HG02678 (cell line): ENCODE data around the gene DOHH.
"Not testable (repeated sequence)": the region's sequence is repeated elsewhere in the genome, so short reads cannot be mapped to it uniquely, and the experiment has no call there.

Experiments
- ATAC-seq: cut with Tn5 transposase; IDR thresholded peaks from one replicate; pipeline ENCODE4 v1.9.1; 2021; ENCODE audit warnings: mild to moderate bottlenecking, moderate library complexity; ENCODE audit not compliant: unreplicated experiment

DOHH gene

GRCh38 chr19:3462991-3463713, 37.3 kb downstream of the DOHH start:
- no peak for ATAC-seq

- no peak for ATAC-seq
Measured at GRCh38 chr19:3459965-3460582, 40.4 kb downstream of the DOHH start.

- no peak for ATAC-seq
Measured at GRCh38 chr19:3459089-3459881, 41.2 kb downstream of the DOHH start.

DNA sequence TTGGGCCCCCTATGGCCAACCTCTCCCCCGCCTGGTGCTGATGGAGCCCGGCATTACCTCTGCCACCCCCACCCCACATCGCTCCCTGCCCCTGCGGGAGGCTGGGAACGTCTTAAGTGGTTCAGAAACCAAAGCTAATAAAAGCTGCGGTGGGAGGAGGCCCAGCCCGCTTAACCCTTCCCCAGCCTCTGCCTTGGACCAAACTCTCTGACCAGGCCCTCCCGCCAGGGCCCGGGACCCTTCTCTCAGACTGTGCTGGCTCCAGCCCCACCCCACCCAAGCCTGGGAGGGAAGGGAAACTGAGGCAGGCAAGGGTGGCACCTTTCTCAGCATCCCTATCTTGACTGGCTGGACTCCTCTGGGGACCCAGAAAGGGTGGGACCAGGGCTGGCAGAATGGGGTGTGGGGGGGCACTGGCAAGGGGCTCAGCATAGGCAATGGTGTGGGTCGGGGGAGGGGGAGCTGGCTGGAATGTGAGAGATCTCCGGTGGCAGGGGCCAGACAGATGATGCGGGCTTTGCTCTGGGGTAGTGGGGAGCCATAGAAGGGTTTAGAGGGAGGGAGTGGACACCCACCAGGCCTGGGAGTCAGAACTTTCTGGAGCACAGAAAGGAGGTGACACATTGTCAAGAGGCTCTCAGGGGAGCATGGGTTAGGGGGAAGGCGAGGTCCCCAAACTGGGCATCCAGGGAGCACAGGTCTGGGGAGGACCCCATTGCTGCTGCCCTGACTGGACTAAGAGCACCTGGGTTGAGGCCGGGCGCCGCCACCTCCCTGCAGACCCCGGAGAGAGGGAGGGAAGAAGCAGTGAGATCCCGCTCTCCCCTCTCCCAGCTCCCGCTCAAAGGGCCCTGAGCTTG, 42.0 kb downstream of the DOHH start:
- ATAC-seq = no peak

DNA sequence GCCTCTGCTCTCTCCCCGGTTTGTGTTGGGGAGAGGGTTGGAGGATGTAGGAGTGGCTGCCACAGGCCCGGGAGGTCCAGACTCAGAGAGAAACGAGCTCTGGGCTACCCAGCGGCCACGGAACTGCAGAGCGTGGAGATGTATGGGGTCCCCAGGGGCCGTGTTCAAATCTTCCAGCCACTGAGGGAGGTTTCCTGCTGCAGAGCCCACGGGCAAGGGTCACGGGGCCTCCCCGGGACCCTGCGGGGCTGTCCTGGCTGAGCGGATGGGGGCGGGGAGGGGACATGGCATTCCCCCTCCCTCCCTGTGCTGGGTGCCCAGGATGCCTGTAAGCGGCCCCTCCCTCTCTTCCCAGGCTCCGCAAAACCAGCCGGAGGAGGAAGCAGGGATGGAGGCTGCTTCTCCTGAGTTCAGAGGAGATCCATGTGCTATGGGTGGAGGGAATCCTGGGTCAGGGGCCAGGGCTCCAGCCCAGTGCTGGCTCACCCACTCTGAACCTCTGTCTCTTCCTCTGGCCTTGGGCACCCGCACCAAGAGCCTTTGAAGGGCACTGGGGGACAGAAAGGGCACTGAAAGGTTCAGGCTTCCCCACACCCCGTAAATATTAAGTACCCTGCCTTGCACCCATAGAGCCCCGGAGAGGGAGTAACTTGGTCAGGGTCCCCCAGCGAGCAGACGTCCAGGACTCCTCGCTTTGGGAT, 42.8 kb downstream of the DOHH start:
- ATAC-seq = no peak

DNA sequence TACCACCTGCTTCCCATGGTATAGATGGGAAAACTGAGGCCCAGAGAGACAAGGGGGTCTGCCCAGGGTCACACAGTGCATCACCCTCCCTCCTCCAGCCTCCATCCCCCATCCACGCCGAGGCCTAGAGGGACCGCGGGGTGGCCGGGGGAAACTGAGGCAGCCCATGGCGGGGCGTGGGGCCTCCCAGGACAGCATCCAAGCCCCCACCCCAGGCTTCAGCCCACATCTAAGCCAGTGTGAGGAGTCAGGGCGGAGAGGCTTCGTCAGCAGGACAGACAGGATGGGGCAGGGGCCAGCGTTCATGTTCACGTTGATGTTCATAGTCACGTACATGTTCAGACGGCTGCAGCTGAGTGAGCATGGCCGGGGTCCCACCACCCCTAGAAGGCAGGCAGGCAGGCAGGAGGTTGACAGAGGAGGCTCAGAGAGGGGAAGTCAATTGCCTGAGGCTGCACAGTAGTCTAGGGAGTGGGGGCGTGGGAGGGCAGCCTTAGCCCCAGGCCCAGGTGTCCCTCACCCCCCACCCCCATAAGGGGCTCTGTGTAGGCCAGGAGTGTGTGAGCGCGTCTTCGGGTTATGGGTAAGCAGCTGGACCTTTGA, 43.4 kb downstream of the DOHH start:
- ATAC-seq = no peak

GRCh38 chr19:3455960-3456601, 44.4 kb downstream of the DOHH start:
- no peak for ATAC-seq

DNA sequence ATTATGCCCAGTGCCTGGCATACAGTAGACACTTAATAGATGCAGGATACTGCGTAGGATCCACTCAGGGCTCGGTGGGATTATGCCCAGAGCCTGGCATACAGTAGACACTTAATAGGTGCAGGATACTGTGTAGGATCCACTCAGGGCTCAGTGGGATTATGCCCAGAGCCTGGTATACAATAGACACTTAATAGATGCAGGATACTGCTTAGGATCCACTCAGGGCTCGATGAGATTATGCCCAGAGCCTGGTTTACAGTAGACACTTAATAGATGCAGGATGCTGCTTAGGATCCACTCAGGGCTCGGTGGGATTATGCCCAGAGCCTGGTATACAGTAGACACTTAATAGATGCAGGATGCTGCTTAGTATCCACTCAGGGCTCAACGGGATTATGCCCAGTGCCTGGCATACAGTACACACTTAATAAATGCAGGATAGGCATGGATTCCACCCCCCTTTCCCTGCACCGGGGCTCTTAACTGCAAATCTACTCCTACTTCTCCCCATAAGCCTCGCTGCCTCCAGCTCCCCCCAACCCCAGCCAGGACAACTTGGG, 45.0 kb downstream of the DOHH start:
- no peak for ATAC-seq

DNA sequence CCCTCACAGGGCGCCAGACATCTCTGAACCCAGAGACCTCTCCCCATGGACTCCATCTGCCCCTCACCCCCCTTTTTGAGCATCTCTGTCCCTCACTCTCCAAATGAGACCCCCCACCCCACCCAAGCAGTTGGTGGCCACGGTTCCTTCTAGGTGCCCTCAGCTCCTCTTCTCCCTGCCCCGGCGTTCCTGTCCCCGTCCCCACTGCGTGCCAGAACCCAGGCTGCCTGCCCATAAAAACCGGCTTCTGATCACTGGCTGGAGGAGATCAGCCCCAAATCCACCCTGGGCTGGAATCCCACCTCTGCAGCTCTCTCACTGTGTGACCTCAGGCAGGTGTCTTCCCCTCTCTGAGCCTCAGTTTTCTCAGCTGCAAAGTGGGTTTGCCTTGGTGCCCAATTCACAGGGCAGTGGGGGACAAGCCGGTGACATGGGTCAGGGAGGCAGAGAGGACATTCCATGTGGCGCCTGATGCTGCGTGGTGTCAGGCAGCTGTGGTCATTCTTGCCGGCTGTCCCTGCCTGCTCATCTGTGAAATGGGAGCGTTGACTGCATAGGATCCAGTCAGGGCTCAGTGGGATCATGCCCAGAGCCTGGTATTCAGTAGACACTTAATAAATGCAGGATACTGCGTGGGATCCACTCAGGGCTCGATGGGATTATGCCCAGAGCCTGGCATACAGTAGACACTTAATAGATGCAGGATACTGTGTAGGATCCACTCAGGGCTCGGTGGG, 45.6 kb downstream of the DOHH start:
- ATAC-seq = no peak

DNA sequence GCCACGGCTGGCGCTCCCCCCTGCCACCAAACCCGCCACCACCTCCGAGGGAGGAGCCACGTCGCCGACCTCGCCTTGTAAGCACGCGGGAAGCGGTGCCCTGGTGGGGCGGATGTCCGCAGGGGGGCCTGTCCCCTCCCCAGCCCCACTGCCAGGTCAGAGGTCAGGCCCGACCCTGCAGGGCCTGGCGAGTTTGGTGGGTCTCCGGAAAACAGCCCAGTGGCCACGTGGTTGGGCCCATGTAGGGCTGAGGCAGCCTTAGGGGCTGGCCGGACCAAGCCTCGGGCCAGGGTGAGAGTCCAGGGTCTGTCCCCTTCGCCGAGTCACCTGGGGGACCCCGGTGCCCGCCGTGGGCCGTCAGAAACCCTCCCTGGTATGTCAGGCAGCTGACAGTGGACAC, 46.6 kb downstream of the DOHH start:
- ATAC-seq = no peak

- ATAC-seq = not testable (repeated sequence)
Measured at GRCh38 chr19:3452942-3453214, 47.6 kb downstream of the DOHH start.

DNA sequence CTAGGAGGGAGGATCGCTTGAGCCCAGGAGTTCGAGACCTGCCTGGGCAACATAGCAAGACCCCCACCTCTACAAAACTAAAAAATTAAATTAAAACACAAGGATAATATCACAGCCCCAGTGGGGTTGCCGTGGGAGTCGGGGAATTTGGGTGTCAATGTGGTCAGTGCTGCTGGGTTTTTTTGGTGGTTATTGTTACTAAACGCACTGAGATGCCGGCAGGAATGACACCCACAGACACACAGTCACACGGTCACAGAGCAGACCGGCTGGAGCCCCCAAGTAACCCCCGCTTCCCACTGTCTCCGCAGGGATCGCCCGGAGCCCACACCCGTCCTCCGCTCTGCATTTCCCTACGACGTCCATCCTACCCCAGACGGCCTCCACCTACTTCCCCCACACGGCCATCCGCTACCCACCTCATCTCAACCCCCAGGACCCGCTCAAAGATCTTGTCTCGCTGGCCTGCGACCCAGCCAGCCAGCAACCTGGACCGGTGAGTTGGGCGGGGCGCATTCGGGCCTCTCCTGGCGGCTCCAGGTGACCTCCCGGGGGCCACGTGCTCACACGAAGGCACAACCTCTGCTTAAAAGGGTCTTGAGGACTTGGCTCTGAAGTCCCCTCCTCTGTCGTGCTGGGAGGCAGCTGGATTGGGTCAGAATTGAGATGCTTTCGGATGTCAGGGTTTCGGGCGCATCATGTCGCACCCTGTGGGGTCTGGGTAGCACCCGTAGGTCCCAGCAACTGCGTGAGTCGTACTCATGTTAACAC, 48.1 kb downstream of the DOHH start:
- ATAC-seq = no peak

- no peak for ATAC-seq
Measured at GRCh38 chr19:3451451-3451866, 49.0 kb downstream of the DOHH start.

DNA sequence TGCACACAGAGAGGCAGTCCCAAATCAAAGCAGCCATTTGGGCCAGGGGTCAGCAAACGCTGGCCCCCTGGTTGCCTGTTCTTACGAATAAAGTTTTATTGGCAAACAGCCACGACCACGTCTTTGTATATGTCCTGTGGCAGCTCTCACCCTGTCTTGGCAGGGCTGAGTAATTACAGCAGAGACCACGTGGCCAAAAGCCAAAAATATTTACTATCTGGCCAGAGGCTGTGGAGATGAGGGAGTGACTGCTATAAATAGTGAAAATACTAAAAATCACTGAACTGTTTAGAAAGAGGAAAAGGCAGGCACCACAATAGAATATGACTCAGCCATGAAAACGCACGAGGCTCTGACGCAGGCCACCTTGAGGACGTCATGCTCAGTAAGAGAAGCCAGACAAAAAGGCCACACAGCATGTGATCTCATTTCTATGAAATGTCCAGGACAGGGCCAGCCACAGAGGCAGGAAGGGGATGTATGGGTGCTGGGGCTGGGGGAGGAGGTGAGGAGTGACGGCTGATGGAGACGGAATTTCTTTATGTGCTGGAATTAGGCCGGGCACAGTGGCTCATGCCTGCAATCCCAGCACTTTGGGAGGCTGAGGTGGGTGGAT, 49.6 kb downstream of the DOHH start:
- no peak for ATAC-seq

- ATAC-seq = no peak
Measured at GRCh38 chr19:3448616-3449334, 51.7 kb downstream of the DOHH start.

- ATAC-seq = not testable (repeated sequence)
Measured at GRCh38 chr19:3446657-3447056, 53.8 kb downstream of the DOHH start.

- ATAC-seq = no peak
Measured at GRCh38 chr19:3444695-3445234, 55.7 kb downstream of the DOHH start.
